ENCODE data around the gene CPLX1. TPM values are rescaled to one million over a fixed set of nuclear protein-coding genes. Genes with fewer than 3 reads are reported as not detected.
"Not testable (repeated sequence)": the region's sequence is repeated elsewhere in the genome, so short reads cannot be mapped to it uniquely, and the experiment has no call there.

Gene CPLX1
- total RNA-seq, 2 donors from 2014 or later, result not detected

DNA sequence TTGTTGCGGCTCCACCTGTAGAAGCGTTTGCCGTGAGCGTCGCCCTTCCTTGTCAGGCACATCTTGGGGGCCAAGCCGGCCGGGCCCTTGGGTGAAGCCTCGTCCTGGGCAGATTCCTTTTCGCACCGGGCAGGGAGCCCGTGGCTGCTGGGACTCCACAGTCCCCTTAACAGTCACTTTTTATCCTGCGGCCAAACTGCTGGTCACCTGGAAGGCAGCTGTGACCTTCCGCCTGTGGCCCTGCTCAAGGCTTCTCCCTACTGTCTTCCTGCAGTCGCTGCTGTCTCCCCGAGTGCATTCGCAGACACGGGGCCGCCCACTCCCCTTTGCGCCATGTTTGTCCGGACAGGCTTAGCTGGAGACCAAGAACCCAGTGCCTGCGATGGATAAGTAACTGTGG is 65.3 kb downstream of the CPLX1 start:
- no peak for ATAC-seq
- H3K27me3 Mint-ChIP-seq, result no peaks in the 10 kb centered on the region

DNA sequence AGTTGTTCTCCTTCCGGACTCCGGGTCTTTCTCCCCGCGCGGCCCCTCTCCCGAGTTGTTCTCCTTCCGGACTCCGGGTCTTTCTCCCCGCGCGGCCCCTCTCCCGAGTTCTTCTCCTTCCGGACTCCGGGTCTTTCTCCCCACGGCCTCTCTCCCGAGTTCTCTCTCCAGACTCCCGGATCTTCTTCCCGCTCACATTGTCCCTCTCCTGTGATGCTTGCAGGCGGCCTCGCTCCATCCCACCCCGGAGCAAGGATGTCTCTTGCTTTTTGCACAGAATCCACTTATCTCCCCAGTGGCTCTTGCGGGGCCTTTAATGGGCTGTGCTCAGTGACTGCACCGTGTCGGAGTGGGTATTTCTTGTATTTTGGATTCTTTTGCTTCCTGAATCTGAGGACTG is 66.1 kb downstream of the CPLX1 start:
- peaks cover 25 to 28% of the 10 kb centered on the region in 2 donors for H3K4me1 Mint-ChIP-seq (ENCODE audit: low read depth in 2 of 2)

More for the DNA sequence above, 65.3 kb downstream of the CPLX1 start:
- Mint-ChIP-seq H3K4me3 (no peak overlapping the region), H3K4me1 (ENCODE audit: low read depth in 2 of 2) (peaks cover 25 to 29% of the 10 kb centered on the region in 2 donors), H3K27ac (peak overlapping the region; percentile 3 to 5), H3K36me3 (peaks cover 7% of the 10 kb centered on the region), H3K9me3 (no peaks in the 10 kb centered on the region)
- peak; percentile 53 for DNase-seq (ENCODE audit: low spot score)

DNA sequence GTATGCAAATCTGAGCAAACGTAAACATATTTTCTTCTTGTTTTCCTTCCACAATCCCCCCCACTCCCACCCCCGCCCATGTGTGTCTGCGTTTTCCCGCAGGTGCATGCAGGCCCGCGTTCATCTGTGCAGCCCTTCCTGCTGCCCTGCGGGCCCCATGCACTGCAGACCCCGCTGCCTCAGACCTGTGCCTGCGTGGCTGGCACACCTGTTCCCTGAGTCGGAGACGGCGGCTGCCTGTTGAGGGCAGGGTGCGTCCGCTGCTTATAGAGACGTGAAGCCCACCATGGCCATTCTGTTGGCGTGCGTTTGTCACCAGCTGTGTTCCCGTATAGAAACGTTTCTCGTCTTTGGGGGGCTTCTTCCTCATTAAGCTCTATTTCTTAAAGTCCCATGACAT is 68.8 kb downstream of the CPLX1 start:
- peaks cover 21% of the 10 kb centered on the region in 2 donors for H3K4me1 Mint-ChIP-seq (ENCODE audit: low read depth in 2 of 2)
- DNase-seq (ENCODE audit: low spot score) (peak; percentile 39), ATAC-seq (no peak)
- H3K27me3 Mint-ChIP-seq, result no peaks in the 10 kb centered on the region
- no peak overlapping the region for H3K4me3 Mint-ChIP-seq
- H3K27ac Mint-ChIP-seq, result no peak overlapping the region
- H3K9me3 Mint-ChIP-seq, result no peaks in the 10 kb centered on the region
- H3K36me3 Mint-ChIP-seq, result peaks cover 7% of the 10 kb centered on the region

More for the DNA sequence above, 66.1 kb downstream of the CPLX1 start:
- not testable (repeated sequence) for H3K36me3 Mint-ChIP-seq; H3K27me3 Mint-ChIP-seq; H3K4me3 Mint-ChIP-seq; H3K9me3 Mint-ChIP-seq; ATAC-seq; DNase-seq (ENCODE audit: low spot score)
- peak overlapping the region in 1 of 2 donors; percentile 5 for H3K27ac Mint-ChIP-seq

DNA sequence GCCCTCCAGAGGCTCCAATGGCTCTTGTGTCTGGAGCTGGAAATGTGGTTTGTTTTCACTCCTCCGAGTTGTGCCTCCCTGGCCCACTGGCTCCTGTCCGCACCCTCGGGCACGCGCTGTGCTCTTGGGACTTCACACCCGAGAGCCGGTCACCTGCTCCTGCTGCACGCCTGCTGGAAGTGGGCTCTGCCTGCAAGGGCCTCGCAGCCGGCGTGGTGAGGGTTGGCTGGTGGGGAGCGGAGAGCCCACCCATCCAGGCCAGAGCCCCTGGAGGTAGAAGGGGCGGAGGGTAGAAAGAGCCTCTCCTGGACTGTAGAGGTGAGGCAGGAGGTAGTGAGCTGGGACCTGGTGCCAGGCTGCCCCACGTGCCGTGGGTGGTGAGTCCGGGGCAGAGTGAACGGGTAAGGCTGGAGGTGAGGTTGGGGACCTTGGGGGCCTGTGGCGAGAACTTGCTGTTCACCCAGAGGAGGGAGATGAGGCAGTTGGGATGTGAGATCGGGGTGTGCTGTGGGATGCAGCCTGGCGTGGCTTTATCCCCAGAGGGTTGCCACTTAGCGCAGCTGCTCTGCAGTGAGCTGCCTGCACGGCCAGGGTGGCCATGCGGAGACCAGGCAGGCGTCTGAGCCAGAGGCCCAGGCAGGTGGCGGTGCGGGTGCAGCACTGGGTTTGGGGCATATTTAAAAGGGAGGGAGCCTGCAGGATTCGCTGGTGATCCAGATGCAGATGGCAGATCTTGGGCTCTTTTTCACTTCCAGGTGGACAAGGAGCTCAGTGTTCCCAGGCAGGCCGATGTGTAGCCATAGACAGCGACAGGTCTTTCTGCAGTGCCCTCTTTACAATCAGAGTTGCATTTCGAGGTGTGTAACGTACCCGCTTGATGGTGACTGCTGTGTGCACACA is 71.5 kb downstream of the CPLX1 start:
- DNase-seq (ENCODE audit: low spot score), result peak; percentile 56
- no peaks in the 10 kb centered on the region for H3K36me3 Mint-ChIP-seq
- no peak overlapping the region for H3K4me3 Mint-ChIP-seq
- no peaks in the 10 kb centered on the region for H3K27me3 Mint-ChIP-seq
- peaks cover 0 to 17% of the 10 kb centered on the region in 2 donors for H3K4me1 Mint-ChIP-seq (ENCODE audit: low read depth in 2 of 2)
- ATAC-seq, result peak; percentile 32
- H3K27ac Mint-ChIP-seq, result no peak overlapping the region
- no peaks in the 10 kb centered on the region for H3K9me3 Mint-ChIP-seq

DNA sequence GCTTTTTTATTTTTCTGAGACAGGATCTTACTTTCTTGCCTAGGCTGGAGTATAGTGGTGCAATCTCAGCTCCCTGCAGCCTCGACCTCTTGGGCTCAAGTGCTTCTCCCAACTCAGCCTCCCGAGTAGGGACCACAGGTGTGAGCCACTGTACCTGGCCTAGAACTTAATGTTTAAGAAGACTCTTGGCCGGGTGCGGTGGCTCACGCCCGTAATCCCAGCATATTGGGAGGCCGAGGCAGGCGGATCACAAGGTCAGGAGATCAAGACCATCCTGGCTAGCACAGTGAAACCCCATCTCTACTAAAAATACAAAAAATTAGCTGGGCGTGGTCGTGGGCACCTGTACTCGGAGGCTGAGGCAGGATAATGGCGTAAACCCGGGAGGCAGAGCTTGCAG is 72.7 kb downstream of the CPLX1 start:
- not testable (repeated sequence) for H3K9me3 Mint-ChIP-seq; H3K27me3 Mint-ChIP-seq; ATAC-seq; H3K36me3 Mint-ChIP-seq; H3K4me3 Mint-ChIP-seq; H3K27ac Mint-ChIP-seq; DNase-seq (ENCODE audit: low spot score)
- H3K4me1 Mint-ChIP-seq (ENCODE audit: low read depth in 2 of 2), result peaks cover 0 to 17% of the 10 kb centered on the region in 2 donors

DNA sequence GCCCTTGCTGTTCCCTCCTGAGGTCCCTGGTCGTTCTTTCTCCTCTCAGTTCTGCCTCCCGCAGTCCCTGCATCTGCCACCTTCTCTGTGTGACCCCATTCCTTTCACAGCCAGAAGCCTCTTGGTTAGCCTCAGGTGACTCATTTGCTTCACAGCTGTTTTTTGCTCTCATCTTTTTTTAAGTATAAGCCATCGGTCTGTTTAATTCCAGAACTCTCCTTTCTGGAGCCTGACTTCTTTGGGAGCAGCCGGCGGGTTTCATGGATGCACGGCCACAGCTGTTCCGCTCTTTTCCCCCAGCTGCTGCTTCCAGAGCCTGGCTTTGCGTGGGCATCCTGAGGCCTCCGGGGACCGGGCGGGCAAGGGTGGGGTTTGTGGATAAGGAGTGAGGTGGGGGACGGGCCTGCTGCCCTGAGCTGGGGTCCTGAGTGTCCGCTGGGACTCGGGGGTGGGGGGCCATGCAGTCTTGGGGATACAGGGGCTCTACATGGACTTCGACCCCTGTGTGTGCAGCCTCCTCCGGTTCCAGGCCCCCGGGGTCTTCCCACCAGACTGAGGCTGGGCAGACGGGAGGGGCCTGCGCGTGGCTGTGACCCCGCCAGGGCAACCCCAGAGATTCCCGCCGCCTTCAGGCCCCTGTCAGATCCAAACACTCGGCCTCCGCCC is 73.6 kb downstream of the CPLX1 start:
- Mint-ChIP-seq H3K27me3 (no peaks in the 10 kb centered on the region), H3K27ac (no peak overlapping the region), H3K36me3 (no peaks in the 10 kb centered on the region), H3K4me3 (no peak overlapping the region), H3K4me1 (ENCODE audit: low read depth in 2 of 2) (peaks cover 4 to 20% of the 10 kb centered on the region in 2 donors), H3K9me3 (no peaks in the 10 kb centered on the region)
- no peak for ATAC-seq
- DNase-seq (ENCODE audit: low spot score), result peak; percentile 51

DNA sequence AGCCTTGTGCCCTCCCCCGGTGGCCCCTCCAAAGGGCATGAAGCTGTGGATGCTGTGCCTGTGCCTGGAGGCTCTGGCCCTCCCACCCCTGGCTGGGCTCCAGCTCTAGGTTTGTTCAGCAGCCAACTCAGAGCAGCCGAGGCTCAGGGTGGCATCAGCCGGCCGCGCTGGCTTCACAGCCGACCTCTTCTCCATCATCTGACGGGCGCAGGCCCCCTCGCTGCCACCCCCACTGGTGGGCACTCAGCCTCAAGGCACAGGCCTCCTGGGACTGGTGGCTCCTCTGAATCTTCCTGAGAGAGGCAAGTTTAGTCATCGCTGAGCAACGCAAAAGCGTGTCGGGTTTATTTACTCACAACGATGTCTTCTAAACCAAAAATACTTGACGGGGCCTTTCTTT is 74.3 kb downstream of the CPLX1 start:
- Mint-ChIP-seq H3K9me3 (no peaks in the 10 kb centered on the region), H3K4me1 (ENCODE audit: low read depth in 2 of 2) (peaks cover 4 to 20% of the 10 kb centered on the region in 2 donors), H3K27me3 (no peaks in the 10 kb centered on the region), H3K27ac (no peak overlapping the region), H3K36me3 (no peaks in the 10 kb centered on the region), H3K4me3 (no peak overlapping the region)
- DNase-seq (ENCODE audit: low spot score) (peak; percentile 53), ATAC-seq (no peak)

DNA sequence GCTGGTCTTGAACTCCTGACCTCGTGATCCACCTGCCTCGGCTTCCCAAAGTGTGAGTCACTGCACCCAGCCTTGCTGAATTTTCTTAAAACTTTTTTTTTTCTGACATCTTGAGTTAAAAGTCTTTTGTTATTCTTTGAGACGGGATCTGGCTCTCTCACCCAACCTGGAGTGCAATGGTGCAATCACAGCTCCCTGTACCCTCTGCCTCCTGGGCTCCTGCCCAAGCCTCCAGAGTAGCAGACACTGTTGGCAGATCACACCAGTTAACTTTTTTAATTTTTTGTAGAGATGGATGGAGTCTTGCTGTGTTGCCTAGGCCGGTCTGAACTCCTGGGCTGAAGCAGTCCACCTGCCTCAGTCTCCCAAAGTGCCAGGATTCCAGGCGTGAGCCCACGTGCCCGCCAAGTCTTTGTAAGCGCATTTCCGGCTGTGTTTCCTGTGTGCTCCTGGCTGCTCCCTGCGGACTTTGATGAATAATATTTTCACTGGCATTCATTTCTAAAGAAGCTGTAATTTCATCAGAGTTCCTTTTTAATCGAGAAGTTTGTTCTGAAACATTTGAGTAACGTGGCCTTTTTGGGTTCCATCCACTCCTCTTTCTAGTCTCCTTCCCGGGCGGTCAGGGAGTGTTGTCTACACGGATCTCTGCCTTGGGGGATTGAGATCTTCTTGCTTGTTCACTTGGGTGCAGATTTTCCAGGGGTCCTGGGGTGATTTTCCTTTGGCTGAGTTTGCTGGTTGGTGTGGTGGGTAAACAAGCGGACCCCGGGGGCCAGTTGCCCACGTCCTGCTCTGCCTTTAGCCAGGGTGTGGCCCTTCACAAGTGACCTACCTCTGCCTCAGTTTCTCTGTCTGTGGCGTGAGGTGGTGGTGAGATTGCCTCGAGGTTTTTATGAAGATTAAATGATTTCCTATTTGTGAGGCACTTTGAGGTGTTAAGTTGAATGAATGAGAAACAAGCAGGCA is 75.9 kb downstream of the CPLX1 start:
- Mint-ChIP-seq H3K27me3 (no peaks in the 10 kb centered on the region), H3K4me1 (ENCODE audit: low read depth in 2 of 2) (peaks cover 4 to 20% of the 10 kb centered on the region in 2 donors), H3K4me3 (no peak overlapping the region), H3K36me3 (no peaks in the 10 kb centered on the region), H3K9me3 (no peaks in the 10 kb centered on the region), H3K27ac (peak overlapping the region in 1 of 2 donors; percentile 51)
- DNase-seq (ENCODE audit: low spot score) (no peak), ATAC-seq (no peak)

DNA sequence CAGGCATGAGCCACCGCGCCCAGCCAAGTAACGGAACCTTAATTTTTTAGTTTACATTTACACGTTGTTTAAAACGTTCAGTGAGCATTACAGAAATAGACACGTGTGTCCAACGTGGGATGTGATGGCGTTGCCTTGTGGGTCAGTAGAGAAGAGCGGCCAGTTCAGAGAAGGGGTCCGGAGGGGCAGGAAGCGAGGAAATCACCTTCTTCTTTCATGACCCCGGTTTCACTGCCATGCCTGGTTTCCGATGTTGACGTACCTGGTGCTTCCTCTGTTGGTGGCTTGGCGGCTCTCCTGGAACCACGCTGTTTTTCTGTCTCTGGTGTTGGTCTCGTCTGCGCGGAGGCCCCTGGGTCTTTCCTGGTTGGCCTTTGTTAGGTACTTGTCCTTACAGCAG is 77.5 kb downstream of the CPLX1 start:
- Mint-ChIP-seq H3K27me3 (no peaks in the 10 kb centered on the region), H3K4me1 (ENCODE audit: low read depth in 2 of 2) (peaks cover 4 to 19% of the 10 kb centered on the region in 2 donors), H3K9me3 (no peaks in the 10 kb centered on the region), H3K4me3 (no peak overlapping the region), H3K36me3 (no peaks in the 10 kb centered on the region), H3K27ac (peak overlapping the region in 1 of 2 donors; percentile 45)
- ATAC-seq, result no peak
- DNase-seq (ENCODE audit: low spot score), result peak; percentile 3

DNA sequence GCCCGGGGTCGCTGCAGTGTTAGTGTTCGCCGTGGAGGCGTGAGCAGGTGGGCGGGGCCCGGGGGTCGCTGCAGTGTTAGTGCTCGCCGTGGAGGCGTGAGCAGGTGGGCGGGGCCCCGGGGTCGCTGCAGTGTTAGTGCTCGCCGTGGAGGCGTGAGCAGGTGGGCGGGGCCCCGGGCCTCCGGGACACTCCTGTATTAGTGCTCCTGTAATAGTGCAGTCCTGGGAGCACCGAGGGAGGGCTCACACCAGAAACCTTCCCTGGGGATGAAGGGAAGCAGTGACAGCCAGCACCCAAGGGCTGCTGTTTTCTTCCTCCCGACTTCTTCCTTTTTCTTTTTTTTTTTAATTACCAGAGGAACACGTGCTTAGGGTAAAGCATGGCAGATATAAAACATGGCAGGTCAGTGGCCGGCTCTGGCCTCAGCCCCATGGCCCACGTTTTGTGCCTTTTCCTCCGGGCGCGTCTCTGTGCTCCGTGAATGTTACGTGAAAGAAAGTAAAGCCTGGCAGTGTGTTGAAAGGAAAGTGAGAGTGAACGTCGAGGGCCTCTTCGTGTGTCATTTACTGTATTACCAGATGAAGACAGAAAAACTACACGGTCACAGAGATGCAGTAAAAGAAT is 78.3 kb downstream of the CPLX1 start:
- H3K27me3 Mint-ChIP-seq, result no peaks in the 10 kb centered on the region
- no peak overlapping the region for H3K27ac Mint-ChIP-seq
- no peaks in the 10 kb centered on the region for H3K36me3 Mint-ChIP-seq
- ATAC-seq (no peak), DNase-seq (ENCODE audit: low spot score) (no peak)
- no peaks in the 10 kb centered on the region for H3K9me3 Mint-ChIP-seq
- H3K4me1 Mint-ChIP-seq (ENCODE audit: low read depth in 2 of 2), result peaks cover 4 to 22% of the 10 kb centered on the region in 2 donors
- H3K4me3 Mint-ChIP-seq, result no peak overlapping the region

DNA sequence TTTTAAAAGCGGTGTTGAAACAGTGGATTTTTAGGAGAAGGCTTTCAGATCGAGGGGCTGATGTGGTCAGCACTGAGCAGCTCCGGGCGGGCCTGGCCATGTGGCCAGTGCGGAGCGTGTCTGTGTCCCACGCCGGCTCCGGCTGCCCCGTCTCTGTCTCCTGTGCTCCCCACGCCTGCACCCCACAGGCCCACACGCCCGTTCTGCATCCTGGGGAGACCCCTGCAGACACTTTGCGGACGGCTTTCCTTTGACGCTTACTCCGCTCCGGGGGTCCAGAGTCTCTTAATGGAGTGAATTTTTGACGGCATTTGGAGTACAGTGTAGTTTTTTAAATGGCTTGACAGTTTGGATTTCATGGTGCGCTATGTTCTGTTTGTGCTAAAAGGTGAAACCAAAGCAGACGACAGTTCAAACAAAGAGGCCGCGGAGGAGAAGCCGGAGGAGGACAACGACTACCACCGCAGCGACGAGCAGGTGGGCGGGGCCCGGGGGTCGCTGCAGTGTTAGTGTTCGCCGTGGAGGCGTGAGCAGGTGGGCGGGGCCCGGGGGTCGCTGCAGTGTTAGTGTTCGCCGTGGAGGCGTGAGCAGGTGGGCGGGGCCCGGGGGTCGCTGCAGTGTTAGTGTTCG is 81.6 kb downstream of the CPLX1 start:
- Mint-ChIP-seq H3K4me1 (ENCODE audit: low read depth in 2 of 2) (peaks cover 4 to 12% of the 10 kb centered on the region in 2 donors), H3K27me3 (no peaks in the 10 kb centered on the region), H3K9me3 (no peaks in the 10 kb centered on the region), H3K4me3 (no peak overlapping the region), H3K27ac (no peak overlapping the region), H3K36me3 (no peaks in the 10 kb centered on the region)
- ATAC-seq (no peak), DNase-seq (ENCODE audit: low spot score) (no peak)

DNA sequence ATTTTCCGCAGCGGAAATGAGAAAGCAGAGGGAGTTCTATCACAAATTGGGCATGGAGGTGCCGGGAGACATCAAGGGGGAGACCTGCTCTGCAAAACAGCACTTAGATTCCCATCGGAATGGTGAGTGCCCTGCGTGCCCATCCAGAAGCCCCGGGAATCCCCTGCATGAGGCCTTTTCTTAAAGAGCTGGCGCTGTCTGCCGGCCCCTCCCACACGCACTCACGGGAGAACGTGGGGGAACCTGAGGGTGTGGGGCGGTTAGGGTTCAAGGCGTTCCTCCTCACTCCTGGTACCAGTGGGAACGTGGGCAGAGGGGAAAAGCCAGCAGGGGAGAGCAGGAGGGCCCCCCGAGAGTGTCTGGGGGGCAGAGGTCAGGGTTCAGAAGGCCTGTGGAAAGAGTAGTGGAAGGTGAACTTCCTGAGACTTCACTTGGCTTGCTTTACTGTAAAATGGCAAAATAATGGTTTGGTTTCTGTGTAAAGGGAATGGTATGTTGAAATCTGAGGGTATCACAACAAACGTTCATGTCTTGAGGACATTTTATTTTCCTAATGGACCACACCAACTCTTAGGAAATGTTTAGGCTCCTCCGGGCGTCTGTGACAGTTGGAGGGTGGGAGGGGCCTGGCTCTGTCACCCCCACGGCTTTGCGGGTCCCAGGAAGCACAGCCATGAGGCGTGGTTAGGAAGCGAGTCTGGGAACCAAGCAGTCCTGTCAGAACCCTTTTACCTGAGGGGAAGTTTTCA is 82.3 kb downstream of the CPLX1 start:
- Mint-ChIP-seq H3K27me3 (no peaks in the 10 kb centered on the region), H3K36me3 (no peaks in the 10 kb centered on the region), H3K27ac (no peak overlapping the region), H3K4me3 (no peak overlapping the region), H3K9me3 (no peaks in the 10 kb centered on the region), H3K4me1 (ENCODE audit: low read depth in 2 of 2) (peaks cover 4 to 12% of the 10 kb centered on the region in 2 donors)
- ATAC-seq (no peak), DNase-seq (ENCODE audit: low spot score) (no peak)
